Esophagus squamous epithelium (tissue), 4 donors: ENCODE data around the gene TAS1R2.

Source experiments
- POLR2A ChIP-seq, 4 donors: fragments of 450-650 bp; IDR thresholded peaks; one replicate each; pipeline ENCODE4 v1.6.1; 2017; ENCODE audit warnings: antibody characterized with exemption in 4 of 4, mild to moderate bottlenecking in 4 of 4, moderate library complexity in 3 of 4
- TF ChIP-seq, protein P1 (sequence below), 6 experiments: fragments of 450-650 bp in 4 of 6; fragments of 200-600 bp in 2 of 6; sonication (generic) in 2 of 6; IDR thresholded peaks; one replicate each; pipeline ENCODE4 v1.5.1; 2016 to 2019; ENCODE audit warnings: antibody characterized with exemption in 6 of 6, mild to moderate bottlenecking in 4 of 6, moderate library complexity in 4 of 6

- TF ChIP-seq, protein P1, sequence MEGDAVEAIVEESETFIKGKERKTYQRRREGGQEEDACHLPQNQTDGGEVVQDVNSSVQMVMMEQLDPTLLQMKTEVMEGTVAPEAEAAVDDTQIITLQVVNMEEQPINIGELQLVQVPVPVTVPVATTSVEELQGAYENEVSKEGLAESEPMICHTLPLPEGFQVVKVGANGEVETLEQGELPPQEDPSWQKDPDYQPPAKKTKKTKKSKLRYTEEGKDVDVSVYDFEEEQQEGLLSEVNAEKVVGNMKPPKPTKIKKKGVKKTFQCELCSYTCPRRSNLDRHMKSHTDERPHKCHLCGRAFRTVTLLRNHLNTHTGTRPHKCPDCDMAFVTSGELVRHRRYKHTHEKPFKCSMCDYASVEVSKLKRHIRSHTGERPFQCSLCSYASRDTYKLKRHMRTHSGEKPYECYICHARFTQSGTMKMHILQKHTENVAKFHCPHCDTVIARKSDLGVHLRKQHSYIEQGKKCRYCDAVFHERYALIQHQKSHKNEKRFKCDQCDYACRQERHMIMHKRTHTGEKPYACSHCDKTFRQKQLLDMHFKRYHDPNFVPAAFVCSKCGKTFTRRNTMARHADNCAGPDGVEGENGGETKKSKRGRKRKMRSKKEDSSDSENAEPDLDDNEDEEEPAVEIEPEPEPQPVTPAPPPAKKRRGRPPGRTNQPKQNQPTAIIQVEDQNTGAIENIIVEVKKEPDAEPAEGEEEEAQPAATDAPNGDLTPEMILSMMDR (IDR thresholded peaks at IDR 0.05), result no peak
- no peak for TF ChIP-seq POLR2A (IDR thresholded peaks at IDR 0.05)
Measured at GRCh38 chr1:18808550-18808949, 50.9 kb downstream of the TAS1R2 start.
